ENCODE results near the gene CDC7. TPM values are rescaled to one million over a fixed set of nuclear protein-coding genes. Genes with fewer than 3 reads are reported as not detected.

Gene CDC7
- 15.2 TPM for total RNA-seq

GRCh38 chr1:91500756-91501522 lies at the start of gene CDC7:
Gene CDC7 (plus strand): TSS chr1:91500851. CDS start chr1:91501717, 866 bp downstream.

Other genes with a start within 250 kb of the CDC7 start
- gene HFM1, start 96.0 kb upstream of the CDC7 start, total RNA-seq, result 32.1 TPM

Data from camera-type eye (tissue), 1 donor.